K562 (cell line): ENCODE data around the gene TMED5. TPM values are rescaled to one million over a fixed set of nuclear protein-coding genes. Genes with fewer than 3 reads are reported as not detected.

Experiments used
- ATAC-seq: fragments of 200-7000 bp; cut with Tn5 transposase; 3 replicates; pipeline ENCODE4 v1.9.1; 2020; ENCODE audit warnings: moderate library complexity
- BruUV-seq: library from RNA; stranded (reverse); fragments of 400-500 nt; replicated peaks from 2 replicates; lab custom pipeline; 2021; lab: Mats Ljungman, UMichigan
- CTCF ChIA-PET: fragments of 300-600 bp; formaldehyde crosslinking; extraction: SDS; loops from one replicate; lab custom pipeline; 2021; ENCODE audit warnings: low intra/inter-chr PET ratio; lab: Yijun Ruan, JAX
- POLR2A ChIA-PET: fragments of 300-600, 350-650 bp; sonication (Branson Sonifier 250); formaldehyde crosslinking; extraction: SDS; loops from one replicate; lab custom pipeline; 2021; ENCODE audit warnings: antibody characterized with exemption, inconsistent platforms; lab: Yijun Ruan, JAX
- DNase-seq, 4 experiments: peaks; one replicate each; pipeline versions ENCODE4 v3.0.0 to v3.0.0-alpha.2; 2011 to 2018; ENCODE audit warnings: low spot score in 3 of 4, mixed read lengths in 3 of 4; ENCODE audit errors: extremely low read depth in 1 of 4
- FAIRE-seq: peaks from 2 replicates; lab custom pipeline; 2011; peaks lifted over from hg19 to GRCh38; lab: Jason Lieb, UNC
- H2AFZ ChIP-seq: 2 replicates; pipeline ENCODE4 v1.6.0; 2011; ENCODE audit warnings: low read depth, low read length, control low read depth, inconsistent platforms
- H3K27ac ChIP-seq: fragments of 200-600 bp; 3 replicates; pipeline ENCODE4 v1.8.0; 2011; ENCODE audit warnings: low read depth, mild to moderate bottlenecking, control low read depth, inconsistent platforms, low read length, moderate library complexity, mixed read lengths; ENCODE audit errors: extremely low read depth
- H3K27me3 ChIP-seq, 2 experiments: fragments of 300-600 bp in 1 of 2; 2 replicates in 1 of 2; 3 replicates in 1 of 2; pipeline versions ENCODE4 v1.6.0 to v1.8.0; 2011; ENCODE audit warnings: inconsistent platforms in 2 of 2, low read length in 2 of 2, mild to moderate bottlenecking in 1 of 2, mixed read lengths in 1 of 2, moderate library complexity in 1 of 2; ENCODE audit not compliant: control insufficient read depth in 2 of 2, insufficient read depth in 2 of 2
- H3K36me3 ChIP-seq: fragments of 300-600 bp; 3 replicates; pipeline ENCODE4 v1.8.0; 2011; ENCODE audit warnings: mild to moderate bottlenecking, low read length, inconsistent platforms; ENCODE audit not compliant: control insufficient read depth, insufficient read depth
- H3K4me1 ChIP-seq, 2 experiments: fragments of 200-600 bp in 1 of 2; replicated peaks in 1 of 2; 2 replicates in 1 of 2; 3 replicates in 1 of 2; pipeline versions ENCODE4 v1.5.1 to v1.8.0; 2011; ENCODE audit warnings: inconsistent platforms in 2 of 2, low read length in 2 of 2, mild to moderate bottlenecking in 1 of 2, mixed read lengths in 1 of 2, moderate library complexity in 1 of 2; ENCODE audit not compliant: control insufficient read depth in 2 of 2, insufficient read depth in 2 of 2
- H3K4me2 ChIP-seq: 2 replicates; pipeline ENCODE4 v1.6.1; 2011; ENCODE audit warnings: low read length, control low read depth, inconsistent platforms, mixed read lengths; ENCODE audit not compliant: insufficient read depth
- H3K4me3 ChIP-seq: fragments of 200-600 bp; sonication (generic), shearing (Covaris generic); 2 replicates; pipeline ENCODE4 v1.5.1; 2016; ENCODE audit warnings: control low read depth, inconsistent platforms
- H3K79me2 ChIP-seq: fragments of 200-600 bp; 3 replicates; pipeline ENCODE4 v1.8.0; 2011; ENCODE audit warnings: low read length, inconsistent platforms; ENCODE audit not compliant: control insufficient read depth, insufficient read depth
- H3K9ac ChIP-seq, 2 experiments: 2 replicates each; pipeline versions ENCODE4 v1.6.0 to v1.6.1; 2011; ENCODE audit warnings: low read depth in 2 of 2, low read length in 2 of 2, control low read depth in 1 of 2, inconsistent platforms in 1 of 2, mild to moderate bottlenecking in 1 of 2, mixed read lengths in 1 of 2; ENCODE audit not compliant: insufficient read depth in 1 of 2
- H3K9me1 ChIP-seq: one replicate; pipeline ENCODE4 v1.6.0; 2011; ENCODE audit warnings: inconsistent platforms, mild to moderate bottlenecking, low read length, moderate library complexity; ENCODE audit not compliant: control insufficient read depth, insufficient read depth
- H3K9me3 ChIP-seq: replicated peaks from 2 replicates; pipeline ENCODE4 v1.5.1; 2011; ENCODE audit warnings: low read depth, low read length, inconsistent platforms; ENCODE audit not compliant: control insufficient read depth, insufficient read depth
- H4K20me1 ChIP-seq: replicated peaks from 2 replicates; pipeline ENCODE4 v1.6.1; 2011; ENCODE audit warnings: low read length, inconsistent platforms, mixed read lengths; ENCODE audit not compliant: control insufficient read depth, insufficient read depth
- ARID1B ChIP-seq: fragments of 450-650 bp; IDR thresholded peaks from 2 replicates; pipeline ENCODE4 v1.6.1; 2016; ENCODE audit warnings: antibody characterized with exemption, mild to moderate bottlenecking, inconsistent platforms
- FOXA1 ChIP-seq: fragments of 450-650 bp; IDR thresholded peaks from 2 replicates; pipeline ENCODE4 v1.6.1; 2016; ENCODE audit warnings: mild to moderate bottlenecking, borderline replicate concordance
- RB1 ChIP-seq: fragments of 450-650 bp; IDR thresholded peaks from 2 replicates; pipeline ENCODE4 v1.6.1; 2017; ENCODE audit warnings: low read depth, mild to moderate bottlenecking
- SMARCA4 ChIP-seq: fragments of 450-650 bp; IDR thresholded peaks from 2 replicates; pipeline ENCODE4 v1.6.1; 2016
- WGBS: fragments of 100-300 bp; shearing (Covaris generic); methylation state at CpG from one replicate; pipeline ENCODE4 v1.1.6; 2016; ENCODE audit warnings: low coverage, mixed read lengths; ENCODE audit not compliant: insufficient coverage; ENCODE audit errors: missing lambda C conversion rate; 5-methylcytosine and 5-hydroxymethylcytosine counted together
- in situ Hi-C: fragments of 300-500 bp; cut with MboI; formaldehyde crosslinking; loops from 4 replicates; pipeline ENCODE4 v1.15.0; 2018; ENCODE audit warnings: inconsistent platforms, mixed read lengths
- intact Hi-C: fragments of 100-400 bp; cut with micrococcal nuclease; formaldehyde crosslinking; loops from 2 replicates; pipeline ENCODE4 v1.14.2; 2022
- polyA plus RNA-seq, 8 experiments: library from polyadenylated mRNA; depleted of rRNA in 4 of 8; stranded (reverse) in 5 of 8; unstranded in 3 of 8; fragments of >200 nt; fragmentation: Nextera tagmentation in 2 of 8; fragmentation: Illumina TruSeq in 1 of 8; extraction: Ambion mirVana in 2 of 8; extraction: Trizol in 1 of 8; gene quantifications; 2 replicates each; pipeline versions ENCODE4 v1.2.1 to v1.2.3, GENCODE V29; 2011 to 2014; ENCODE audit warnings: inconsistent platforms in 1 of 8, missing spikeins in 1 of 8
- total RNA-seq, 7 experiments: library from RNA; depleted of rRNA in 6 of 7; stranded (reverse); fragments of >200 nt in 6 of 7; fragmentation: Illumina TruSeq in 2 of 7; extraction: Trizol in 2 of 7; gene quantifications; 2 replicates each; pipeline versions ENCODE4 v1.2.1 to v1.2.3, GENCODE V29; 2011 to 2021; ENCODE audit warnings: low replicate concordance in 1 of 7
- TF ChIP-seq, protein P1 (sequence below), 2 experiments: fragments of 450-650 bp; conservative IDR thresholded peaks; 2 replicates each; pipeline ENCODE4 v1.6.1; 2017; ENCODE audit warnings: mild to moderate bottlenecking in 2 of 2, moderate library complexity in 2 of 2
- TF ChIP-seq, protein P2 (sequence below): sonication (generic); formaldehyde crosslinking; IDR thresholded peaks from 2 replicates; pipeline ENCODE4 v1.8.1; 2023; ENCODE audit warnings: mild to moderate bottlenecking, missing genetic modification reagents
- TF ChIP-seq, protein P3 (sequence below): fragments of 250-450 bp; sonication (Bioruptor Pico); IDR thresholded peaks from 2 replicates; pipeline ENCODE4 v1.5.0; 2020; ENCODE audit warnings: mild to moderate bottlenecking

The TMED5 gene
- total and polyA plus RNA-seq, 9 of the 15 experiments (the other 6 are each of a cell fraction or from before 2014, with no cell fraction given), result 28.7 to 83.7 (median 67.2) TPM

DNA sequence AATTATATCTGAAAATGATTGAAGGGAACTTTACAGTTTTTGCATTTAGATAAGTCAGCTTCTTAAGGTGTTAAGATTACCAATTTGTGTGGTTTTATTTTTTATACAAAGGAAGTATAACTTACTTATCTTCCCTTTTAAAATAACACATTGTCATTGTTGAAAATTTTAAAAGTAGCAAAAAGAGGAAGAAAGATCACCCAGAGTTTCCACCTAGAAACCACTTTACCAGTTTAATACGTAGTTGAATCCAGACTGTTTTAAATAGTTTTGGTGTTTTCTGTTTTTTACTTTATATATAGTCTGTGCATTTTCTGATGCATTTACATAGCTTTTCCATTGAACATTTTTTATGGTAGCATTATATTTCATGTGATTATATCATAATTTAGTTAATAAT, 6.5 kb upstream of the TMED5 start:
- Histone ChIP-seq H2AFZ (no peak overlapping the region), H3K36me3 (peaks cover 52% of the 10 kb centered on the region), H3K9me1 (no peaks in the 10 kb centered on the region), H3K4me2 (no peak overlapping the region), H3K4me1 (peaks cover 3 to 9% of the 10 kb centered on the region in 2 experiments; a peak in 1 of 5 replicates), H3K9ac (no peak overlapping the region; a peak in 1 of 4 replicates), H3K27ac (peak overlapping the region; percentile 23; the same call in 2 of the 3 replicates), H3K79me2 (peaks cover 40% of the 10 kb centered on the region), H4K20me1 (no peaks in the 10 kb centered on the region), H3K4me3 (no peak overlapping the region)
- 56% methylated on average over 1 of the region's 1 CpG for WGBS
- ATAC-seq, result no peak
- in situ Hi-C loops (no loop called here), intact Hi-C loops (no loop called here)
- ChIA-PET POLR2A (no interaction called here), CTCF (no interaction called here)
- DNase-seq, result no peak
- TF ChIP-seq FOXA1 (no peak), SMARCA4 (no peak), ARID1B (peak; percentile 30; the same call in 1 of the 2 replicates), RB1 (no peak)
- TF ChIP-seq, protein P1, sequence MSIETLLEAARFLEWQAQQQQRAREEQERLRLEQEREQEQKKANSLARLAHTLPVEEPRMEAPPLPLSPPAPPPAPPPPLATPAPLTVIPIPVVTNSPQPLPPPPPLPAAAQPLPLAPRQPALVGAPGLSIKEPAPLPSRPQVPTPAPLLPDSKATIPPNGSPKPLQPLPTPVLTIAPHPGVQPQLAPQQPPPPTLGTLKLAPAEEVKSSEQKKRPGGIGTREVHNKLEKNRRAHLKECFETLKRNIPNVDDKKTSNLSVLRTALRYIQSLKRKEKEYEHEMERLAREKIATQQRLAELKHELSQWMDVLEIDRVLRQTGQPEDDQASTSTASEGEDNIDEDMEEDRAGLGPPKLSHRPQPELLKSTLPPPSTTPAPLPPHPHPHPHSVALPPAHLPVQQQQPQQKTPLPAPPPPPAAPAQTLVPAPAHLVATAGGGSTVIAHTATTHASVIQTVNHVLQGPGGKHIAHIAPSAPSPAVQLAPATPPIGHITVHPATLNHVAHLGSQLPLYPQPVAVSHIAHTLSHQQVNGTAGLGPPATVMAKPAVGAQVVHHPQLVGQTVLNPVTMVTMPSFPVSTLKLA (conservative IDR thresholded peaks at IDR 0.05), result no peak
- TF ChIP-seq, protein P2, sequence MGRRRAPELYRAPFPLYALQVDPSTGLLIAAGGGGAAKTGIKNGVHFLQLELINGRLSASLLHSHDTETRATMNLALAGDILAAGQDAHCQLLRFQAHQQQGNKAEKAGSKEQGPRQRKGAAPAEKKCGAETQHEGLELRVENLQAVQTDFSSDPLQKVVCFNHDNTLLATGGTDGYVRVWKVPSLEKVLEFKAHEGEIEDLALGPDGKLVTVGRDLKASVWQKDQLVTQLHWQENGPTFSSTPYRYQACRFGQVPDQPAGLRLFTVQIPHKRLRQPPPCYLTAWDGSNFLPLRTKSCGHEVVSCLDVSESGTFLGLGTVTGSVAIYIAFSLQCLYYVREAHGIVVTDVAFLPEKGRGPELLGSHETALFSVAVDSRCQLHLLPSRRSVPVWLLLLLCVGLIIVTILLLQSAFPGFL (CRISPR knock-in tag), result no peak
- TF ChIP-seq, protein P3, sequence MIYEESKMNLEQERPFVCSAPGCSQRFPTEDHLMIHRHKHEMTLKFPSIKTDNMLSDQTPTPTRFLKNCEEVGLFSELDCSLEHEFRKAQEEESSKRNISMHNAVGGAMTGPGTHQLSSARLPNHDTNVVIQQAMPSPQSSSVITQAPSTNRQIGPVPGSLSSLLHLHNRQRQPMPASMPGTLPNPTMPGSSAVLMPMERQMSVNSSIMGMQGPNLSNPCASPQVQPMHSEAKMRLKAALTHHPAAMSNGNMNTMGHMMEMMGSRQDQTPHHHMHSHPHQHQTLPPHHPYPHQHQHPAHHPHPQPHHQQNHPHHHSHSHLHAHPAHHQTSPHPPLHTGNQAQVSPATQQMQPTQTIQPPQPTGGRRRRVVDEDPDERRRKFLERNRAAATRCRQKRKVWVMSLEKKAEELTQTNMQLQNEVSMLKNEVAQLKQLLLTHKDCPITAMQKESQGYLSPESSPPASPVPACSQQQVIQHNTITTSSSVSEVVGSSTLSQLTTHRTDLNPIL (CRISPR knock-in tag), result no peak
- TF ChIP-seq, all 486 proteins: peak for 1
- FAIRE-seq, result no peak
- Histone ChIP-seq H3K9me3 (no peaks in the 10 kb centered on the region), H3K27me3 (no peaks in the 10 kb centered on the region)
- no TSS peak for BruUV-seq
